SK-MEL-5 (cell line): Measurements from ENCODE around the gene TEAD2. TPM values are rescaled to one million over a fixed set of nuclear protein-coding genes. Genes with fewer than 3 reads are reported as not detected.

Experiments
- DNase-seq: peaks from one replicate; pipeline ENCODE4 v3.0.0-alpha.2; 2016; ENCODE audit warnings: low read depth, low spot score
- in situ Hi-C: cut with HindIII; loops from 2 replicates; pipeline ENCODE4 v1.10.0; 2016; ENCODE audit warnings: low sequenced_read_pairs, high pct_unique_total_duplicates, low pct_unique_long_range_greater_than_20kb
- total RNA-seq: library from RNA; depleted of rRNA; stranded (reverse); fragments of >200 nt; shearing (Covaris generic); gene quantifications from 2 replicates; pipeline ENCODE4 v1.2.3, GENCODE V29; 2014

TEAD2 gene
- total RNA-seq, 1 experiment from 2014 or later, result 17.4 TPM

- in situ Hi-C loops, result no loop called here
These were observed 2.1 kb downstream of the TEAD2 start for GRCh38 chr19:49359851-49360820.

DNA sequence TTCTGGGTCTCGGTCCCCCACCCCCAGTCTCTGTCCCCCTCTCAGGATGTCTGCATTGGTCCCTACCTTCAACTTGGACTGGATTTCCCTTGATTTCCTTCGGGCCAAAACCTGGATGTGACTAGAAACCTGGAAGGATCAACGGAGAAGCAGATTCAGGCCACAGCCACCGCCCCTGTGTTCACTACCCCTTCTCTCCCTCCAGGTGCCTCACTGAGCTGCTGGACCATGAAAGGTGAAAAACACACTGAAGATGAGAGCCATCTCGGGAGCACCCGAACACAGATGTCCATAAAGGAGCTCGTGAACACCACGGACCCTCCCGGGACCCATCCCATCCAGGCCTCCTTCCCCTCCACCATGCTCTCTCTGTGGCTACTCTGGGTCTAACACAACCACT, 5.0 kb downstream of the TEAD2 start:
- DNase-seq, result no peak
- in situ Hi-C loops, result no loop called here

More at GRCh38 chr19:49359851-49360820, 2.1 kb downstream of the TEAD2 start:
- DNase-seq, result no peak

DNA sequence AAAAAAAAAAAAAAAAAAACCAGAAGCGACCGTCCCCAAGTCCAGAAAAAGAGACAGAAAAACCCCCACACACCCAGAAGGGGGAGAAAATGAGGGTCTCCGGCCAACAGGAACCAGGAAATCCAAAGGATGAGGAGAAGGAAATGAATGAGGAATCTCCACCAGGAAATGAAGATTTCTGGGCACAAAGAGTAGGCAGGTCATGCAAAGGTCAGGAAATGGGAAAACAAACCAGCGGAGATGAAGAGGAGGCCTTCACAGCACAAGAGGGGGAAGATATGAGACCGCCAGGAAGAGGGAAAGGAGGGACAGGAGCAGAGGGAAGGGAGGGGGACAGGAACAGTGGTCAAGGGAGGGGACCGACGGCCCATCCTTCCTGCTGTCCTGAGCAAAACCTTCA, 5.8 kb downstream of the TEAD2 start:
- in situ Hi-C loops, result no loop called here
- no peak for DNase-seq

- DNase-seq, result no peak
- in situ Hi-C loops, result no loop called here
These were observed 6.3 kb downstream of the TEAD2 start for GRCh38 chr19:49355909-49356353.

- no peak for DNase-seq
- in situ Hi-C loops, result no loop called here
These were observed 12.6 kb downstream of the TEAD2 start for GRCh38 chr19:49349567-49349966.

DNA sequence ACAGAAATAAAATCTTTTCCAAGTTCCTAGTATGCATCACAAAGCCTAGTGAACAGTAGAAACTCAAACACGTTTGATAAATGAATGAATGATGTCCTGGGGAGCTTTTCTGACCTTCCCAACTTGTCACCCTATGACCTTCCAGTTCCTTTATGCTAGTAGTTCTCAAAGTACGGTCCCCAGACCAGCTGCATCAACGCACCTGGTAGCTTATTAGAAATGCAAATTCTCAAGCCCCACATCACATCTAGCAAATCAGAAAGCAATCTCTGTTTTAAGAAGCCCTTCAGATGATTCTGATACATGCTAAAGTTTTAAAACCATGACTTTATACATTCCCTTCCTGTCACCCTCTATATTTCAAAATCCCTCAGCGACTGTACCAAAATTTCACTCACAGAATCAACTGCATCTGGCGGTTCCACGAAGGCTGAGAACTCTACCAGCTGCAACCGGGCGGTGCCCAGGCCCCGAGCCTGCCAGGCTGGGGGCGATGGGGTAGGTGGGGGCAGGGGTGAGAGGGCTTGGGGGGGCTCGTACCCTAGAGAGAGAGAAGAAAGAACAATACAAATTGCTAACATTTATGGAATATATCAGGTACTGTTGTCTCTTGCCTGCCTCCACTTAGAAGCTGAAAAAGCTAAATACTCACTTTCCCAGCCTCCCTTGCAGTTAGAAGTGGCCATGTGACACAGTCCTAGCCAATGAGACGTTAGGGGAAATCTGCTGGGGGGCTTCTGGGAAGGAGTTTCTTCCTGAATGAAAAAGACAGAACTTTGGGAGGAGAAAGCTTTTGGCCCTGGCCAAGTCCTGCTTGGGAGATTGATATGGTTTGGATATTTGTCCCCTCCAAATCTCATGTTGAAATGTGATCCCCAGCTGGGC, 13.7 kb downstream of the TEAD2 start:
- peak; percentile 13 for DNase-seq

GRCh38 chr19:49347835-49348234, 14.4 kb downstream of the TEAD2 start:
- in situ Hi-C loops, result no loop called here
- DNase-seq, result peak; percentile 93

More for the DNA sequence above, 13.7 kb downstream of the TEAD2 start:
- in situ Hi-C loops, result no loop called here

- in situ Hi-C loops, result no loop called here
- DNase-seq, result no peak
These were observed 15.0 kb downstream of the TEAD2 start for GRCh38 chr19:49347191-49347590.

- DNase-seq, result no peak
- in situ Hi-C loops, result no loop called here
These were observed 17.5 kb downstream of the TEAD2 start for GRCh38 chr19:49344505-49345423.

DNA sequence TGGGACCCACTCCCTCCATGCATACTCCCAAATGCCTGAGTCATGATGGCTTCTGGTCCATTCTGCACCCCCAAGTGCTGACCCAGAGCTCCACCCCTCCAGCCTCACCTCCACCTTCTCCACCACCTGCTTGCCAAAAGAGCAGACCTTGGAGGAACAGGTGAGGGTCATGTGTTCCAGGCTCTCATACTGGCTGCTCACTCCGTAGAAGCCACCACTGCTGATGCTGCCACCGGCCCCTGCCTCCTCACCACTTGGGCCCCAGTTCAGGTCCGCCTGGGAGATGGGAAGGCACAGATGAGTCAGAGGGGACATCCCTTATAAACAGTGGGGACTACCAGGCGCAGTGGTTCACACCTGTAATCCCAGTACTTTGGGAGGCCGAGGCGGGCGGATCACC, 19.1 kb downstream of the TEAD2 start:
- in situ Hi-C loops, result no loop called here
- DNase-seq, result no peak

DNA sequence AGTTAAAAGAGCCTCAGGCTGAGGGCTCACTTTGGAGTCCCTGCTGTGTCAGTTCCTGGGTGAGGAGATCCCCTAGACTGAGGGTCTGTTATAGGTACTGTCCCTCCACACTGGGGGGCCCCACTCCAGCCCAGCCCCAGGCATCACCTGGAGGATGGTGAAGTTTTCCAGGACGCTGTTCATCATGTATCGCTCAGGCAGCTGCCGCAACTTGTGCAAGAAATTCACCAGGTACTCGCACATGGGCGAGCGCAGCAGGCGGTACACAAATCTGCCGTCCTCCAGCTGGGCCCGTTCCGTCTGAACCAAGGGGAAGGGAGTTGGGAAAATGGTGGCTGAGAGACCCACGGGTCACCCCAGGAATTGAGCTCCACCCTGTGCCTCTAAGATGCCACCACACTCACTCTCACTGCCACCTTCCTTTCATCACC, 19.9 kb downstream of the TEAD2 start:
- in situ Hi-C loops, result no loop called here
- DNase-seq, result no peak

- in situ Hi-C loops, result no loop called here
- no peak for DNase-seq
These were observed 21.1 kb downstream of the TEAD2 start for GRCh38 chr19:49340865-49341718.

- no peak for DNase-seq
- in situ Hi-C loops, result no loop called here
These were observed 21.9 kb downstream of the TEAD2 start for GRCh38 chr19:49340069-49340864.

GRCh38 chr19:49339301-49340068, 22.7 kb downstream of the TEAD2 start:
- in situ Hi-C loops, result no loop called here
- no peak for DNase-seq

GRCh38 chr19:49338691-49339300, 23.4 kb downstream of the TEAD2 start:
- in situ Hi-C loops, result no loop called here
- no peak for DNase-seq
